Lower leg skin (tissue), 4 donors: ENCODE measurements around the gene MPIG6B. TPM values are rescaled to one million over a fixed set of nuclear protein-coding genes. Genes with fewer than 3 reads are reported as not detected.

ENCODE experiments used
- DNase-seq, 2 donors: peaks; one replicate each; pipeline ENCODE4 v3.0.0-alpha.2; 2019; ENCODE audit warnings: low spot score in 2 of 2
- H3K4me3 ChIP-seq: fragments of 200-600 bp; sonication (generic); 2 replicates; pipeline ENCODE4 v1.5.1; 2017; ENCODE audit warnings: mild to moderate bottlenecking, low read depth; ENCODE audit not compliant: poor library complexity, severe bottlenecking
- POLR2A ChIP-seq, 2 donors: fragments of 450-650 bp; IDR thresholded peaks; one replicate each; pipeline ENCODE4 v1.6.1; 2016 to 2017; ENCODE audit warnings: antibody characterized with exemption in 2 of 2, mild to moderate bottlenecking in 1 of 2, moderate library complexity in 1 of 2
- WGBS, 2 donors: methylation state at CpG; one replicate each; pipeline ENCODE4 v1.1.5; 2018; 5-methylcytosine and 5-hydroxymethylcytosine counted together
- intact Hi-C: fragments of 100-400 bp; cut with DNase I; formaldehyde crosslinking; loops from one replicate; pipeline ENCODE4 v1.15.0; 2023; ENCODE audit warnings: low total_unique reads
- total RNA-seq, 4 donors: library from RNA; depleted of rRNA; stranded (reverse); fragments of >200 nt; gene quantifications; one replicate each; pipeline ENCODE4 v1.1.0, GENCODE V29; 2016
- TF ChIP-seq, protein P1 (sequence below), 3 donors: fragments of 450-650 bp; IDR thresholded peaks; one replicate each; pipeline ENCODE4 v1.5.1; 2016; ENCODE audit warnings: antibody characterized with exemption in 3 of 3, mild to moderate bottlenecking in 3 of 3, moderate library complexity in 2 of 3

The MPIG6B gene
- total RNA-seq, 4 donors from 2014 or later: 6.0 to 10.5 (median 7.9) TPM

DNA sequence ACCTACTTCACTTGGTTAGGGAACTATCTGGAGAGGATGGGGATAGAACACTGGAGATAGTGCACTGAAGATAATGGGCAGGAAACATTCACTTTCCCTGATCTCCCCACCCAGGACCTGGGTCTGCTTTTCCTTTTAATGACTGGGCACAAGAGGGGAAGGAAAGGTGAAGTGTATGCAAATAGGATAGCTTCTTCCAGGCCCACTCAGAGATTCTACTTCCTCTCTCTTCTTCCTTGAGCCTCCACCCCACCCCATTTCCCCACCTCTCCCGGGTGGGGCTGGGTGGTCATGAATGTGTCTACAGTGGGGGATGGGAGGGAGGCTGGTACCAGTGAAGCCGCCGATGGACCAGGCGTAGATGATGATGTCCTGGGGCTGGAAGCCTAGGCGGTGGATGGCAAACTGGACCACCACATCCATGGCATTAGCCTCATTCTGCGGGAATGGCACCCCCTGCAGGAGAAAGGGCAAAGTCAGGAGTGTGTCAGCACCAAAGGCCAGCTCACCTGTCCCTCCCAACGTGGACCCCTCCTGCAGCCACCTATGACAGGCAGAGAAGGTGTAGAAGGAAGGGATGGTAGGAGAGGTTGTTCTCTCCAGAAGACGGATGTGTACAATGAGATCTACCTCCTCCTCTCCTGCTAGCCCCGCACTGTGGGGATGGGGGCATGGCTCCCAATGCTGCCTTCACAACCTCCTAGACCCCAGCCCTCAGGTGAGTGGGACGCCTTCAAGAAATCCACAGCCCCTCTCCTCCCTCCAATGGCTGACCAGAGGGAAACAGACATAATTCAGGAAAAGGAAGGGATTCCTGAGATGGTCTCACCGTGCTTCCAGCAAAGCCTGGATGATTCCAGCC lies 33.7 kb upstream of the MPIG6B start:
- intact Hi-C loops: loop anchor here (5.0 kb wide), 1 partner anchor 78 kb away; no protein-coding TSS in a partner anchor
- 82 to 84% methylated on average over 11 of the region's 11 CpGs for WGBS, 2 donors
- no peak overlapping the region for H3K4me3 ChIP-seq
- TF ChIP-seq POLR2A (IDR thresholded peaks at IDR 0.05): no peak
- TF ChIP-seq, protein P1, sequence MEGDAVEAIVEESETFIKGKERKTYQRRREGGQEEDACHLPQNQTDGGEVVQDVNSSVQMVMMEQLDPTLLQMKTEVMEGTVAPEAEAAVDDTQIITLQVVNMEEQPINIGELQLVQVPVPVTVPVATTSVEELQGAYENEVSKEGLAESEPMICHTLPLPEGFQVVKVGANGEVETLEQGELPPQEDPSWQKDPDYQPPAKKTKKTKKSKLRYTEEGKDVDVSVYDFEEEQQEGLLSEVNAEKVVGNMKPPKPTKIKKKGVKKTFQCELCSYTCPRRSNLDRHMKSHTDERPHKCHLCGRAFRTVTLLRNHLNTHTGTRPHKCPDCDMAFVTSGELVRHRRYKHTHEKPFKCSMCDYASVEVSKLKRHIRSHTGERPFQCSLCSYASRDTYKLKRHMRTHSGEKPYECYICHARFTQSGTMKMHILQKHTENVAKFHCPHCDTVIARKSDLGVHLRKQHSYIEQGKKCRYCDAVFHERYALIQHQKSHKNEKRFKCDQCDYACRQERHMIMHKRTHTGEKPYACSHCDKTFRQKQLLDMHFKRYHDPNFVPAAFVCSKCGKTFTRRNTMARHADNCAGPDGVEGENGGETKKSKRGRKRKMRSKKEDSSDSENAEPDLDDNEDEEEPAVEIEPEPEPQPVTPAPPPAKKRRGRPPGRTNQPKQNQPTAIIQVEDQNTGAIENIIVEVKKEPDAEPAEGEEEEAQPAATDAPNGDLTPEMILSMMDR (IDR thresholded peaks at IDR 0.05): no peak
- DNase-seq: no peak

DNA sequence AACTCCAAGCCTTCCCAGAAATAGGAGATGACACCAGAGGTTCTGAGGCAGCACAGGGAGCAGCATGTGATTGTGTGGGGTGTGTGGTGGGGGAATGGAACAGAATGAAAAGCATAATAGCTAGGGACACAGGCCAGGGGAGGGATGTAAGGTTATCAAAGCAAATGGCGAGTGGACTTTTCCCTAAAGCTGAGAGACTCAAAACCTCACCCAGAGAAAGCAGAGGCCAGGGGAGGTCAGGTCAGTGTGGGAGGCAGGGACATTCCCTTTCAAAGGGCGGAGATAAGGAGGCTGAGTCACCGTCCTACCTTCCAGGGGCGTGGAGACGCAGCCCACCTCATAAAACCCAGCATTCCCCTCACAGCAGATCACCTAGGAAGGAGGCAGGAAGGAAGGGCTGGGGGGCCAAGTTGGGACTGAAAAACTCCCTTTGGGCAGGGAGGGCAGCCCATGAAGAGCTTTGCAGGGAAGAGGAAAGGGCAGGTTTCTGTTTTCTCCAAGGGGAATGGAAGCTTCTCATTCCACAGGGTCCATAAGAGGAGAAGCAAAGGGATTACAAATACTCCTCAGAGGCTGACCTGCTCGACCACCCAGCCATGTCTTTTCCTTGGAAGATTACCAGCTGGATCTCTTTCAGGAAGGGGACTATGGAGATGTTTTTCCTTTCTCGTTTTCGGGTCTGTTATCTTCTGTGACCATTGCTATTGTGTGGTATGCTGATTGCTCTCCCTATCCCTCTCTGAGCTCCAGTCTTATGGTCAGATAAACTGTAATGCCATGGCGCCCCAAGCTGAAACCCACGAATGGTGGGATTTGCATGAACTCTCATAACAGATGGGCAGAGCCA lies 32.7 kb upstream of the MPIG6B start:
- no peak overlapping the region for H3K4me3 ChIP-seq
- intact Hi-C loops: no loop called here
- no peak for DNase-seq
- TF ChIP-seq POLR2A (IDR thresholded peaks at IDR 0.05): no peak
- TF ChIP-seq, protein P1 (IDR thresholded peaks at IDR 0.05): no peak
- WGBS, 2 donors: 68 to 76% methylated on average over 10 of the region's 10 CpGs

GRCh38 chr6:31691078-31691463 lies 32.1 kb upstream of the MPIG6B start:
- H3K4me3 ChIP-seq: no peak overlapping the region
- no peak for TF ChIP-seq POLR2A (IDR thresholded peaks at IDR 0.05)
- TF ChIP-seq, protein P1 (IDR thresholded peaks at IDR 0.05): no peak
- intact Hi-C loops: no loop called here
- no peak for DNase-seq
- WGBS, 2 donors: 90 to 92% methylated on average over 6 of the region's 6 CpGs

DNA sequence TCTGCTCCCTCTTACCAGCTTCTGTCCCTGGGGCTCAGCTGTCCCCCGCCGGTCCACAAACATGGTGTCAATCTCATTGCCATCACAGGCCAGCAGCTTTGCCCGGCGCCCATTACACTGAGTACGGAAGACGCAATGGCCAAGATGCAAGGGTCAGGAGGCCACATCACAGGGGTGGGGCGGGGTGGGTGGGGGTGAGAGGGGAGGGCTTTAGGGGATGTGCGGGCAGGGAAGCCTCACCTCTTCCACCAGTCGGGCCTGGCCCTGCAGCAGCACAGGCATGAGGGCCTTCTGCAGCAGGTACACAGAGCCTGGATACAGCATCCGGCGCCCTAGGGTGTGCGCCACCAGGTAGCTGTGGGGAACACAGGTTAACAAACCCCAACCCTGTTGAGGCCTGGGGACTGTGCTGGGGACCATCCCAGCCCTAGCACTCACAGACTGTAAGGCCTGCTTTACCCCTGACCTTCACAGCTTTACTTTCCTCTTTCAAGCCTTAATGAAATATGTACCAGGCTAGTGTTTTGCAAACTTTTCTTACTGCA lies 31.5 kb upstream of the MPIG6B start:
- WGBS, 2 donors: 91 to 96% methylated on average over 11 to 12 of the region's 12 CpGs
- H3K4me3 ChIP-seq: no peak overlapping the region
- TF ChIP-seq, protein P1 (IDR thresholded peaks at IDR 0.05): no peak
- no peak for TF ChIP-seq POLR2A (IDR thresholded peaks at IDR 0.05)
- no peak for DNase-seq
- intact Hi-C loops: no loop called here

DNA sequence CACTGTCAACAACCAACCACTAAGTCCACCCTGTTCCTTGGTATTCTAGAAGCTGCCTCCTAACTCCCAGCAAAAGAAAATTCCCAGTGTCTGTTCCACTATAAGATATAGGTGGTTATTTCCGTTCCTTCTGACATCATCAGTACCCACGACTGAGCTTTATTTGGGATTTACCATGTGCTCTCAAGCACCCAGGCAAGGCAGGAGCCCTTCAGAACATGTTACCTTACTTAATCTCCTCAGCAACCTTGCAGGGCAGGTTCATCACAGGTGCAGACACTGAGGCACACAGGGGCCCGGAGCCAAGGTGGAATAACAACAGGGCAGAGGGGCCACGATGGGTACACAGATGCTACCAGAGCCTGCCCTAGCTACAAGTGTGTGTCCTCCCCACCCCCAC lies 30.8 kb upstream of the MPIG6B start:
- intact Hi-C loops: no loop called here
- TF ChIP-seq POLR2A (IDR thresholded peaks at IDR 0.05): no peak
- TF ChIP-seq, protein P1 (IDR thresholded peaks at IDR 0.05): no peak
- DNase-seq: no peak
- WGBS, 2 donors: 80 to 85% methylated on average over 4 of the region's 4 CpGs
- no peak overlapping the region for H3K4me3 ChIP-seq
